H1 (cell line): ENCODE results near the gene MGAT5. TPM values are rescaled to one million over a fixed set of nuclear protein-coding genes. Genes with fewer than 3 reads are reported as not detected.

Source experiments
- ATF2 ChIP-seq: IDR thresholded peaks from 2 replicates; pipeline ENCODE4 v1.6.1; 2012; ENCODE audit warnings: low read length, inconsistent platforms
- BRCA1 ChIP-seq: IDR thresholded peaks from 2 replicates; pipeline ENCODE4 v1.6.1; 2012; ENCODE audit warnings: low read depth, low read length, improper control_type of control experiment
- FOSL1 ChIP-seq: IDR thresholded peaks from 2 replicates; pipeline ENCODE4 v1.6.1; 2011; ENCODE audit warnings: mild to moderate bottlenecking, low read depth, low read length, moderate library complexity; ENCODE audit not compliant: insufficient read depth
- KDM5A ChIP-seq: fragments of 200-600 bp; IDR thresholded peaks from 2 replicates; pipeline ENCODE4 v1.7.1; 2012; ENCODE audit warnings: mild to moderate bottlenecking, low read length, inconsistent platforms, mixed read lengths
- PHF8 ChIP-seq: fragments of 200-600 bp; sonication (generic); conservative IDR thresholded peaks from 2 replicates; pipeline ENCODE4 v1.7.1; 2012; ENCODE audit warnings: low read depth, mild to moderate bottlenecking, inconsistent platforms, low read length, moderate library complexity
- SAP30 ChIP-seq: fragments of 300-600 bp; sonication (generic); IDR thresholded peaks from 2 replicates; pipeline ENCODE4 v1.7.1; 2012; ENCODE audit warnings: low read length, moderate library complexity, mild to moderate bottlenecking, inconsistent platforms; ENCODE audit not compliant: insufficient read depth, insufficient replicate concordance
- SRF ChIP-seq: IDR thresholded peaks from 2 replicates; pipeline ENCODE4 v1.6.1; 2011; ENCODE audit warnings: mild to moderate bottlenecking, low read depth, low read length, moderate library complexity
- polyA plus RNA-seq, 7 experiments: library from polyadenylated mRNA; depleted of rRNA in 3 of 7; stranded (reverse) in 5 of 7; unstranded in 2 of 7; fragments of >200 nt in 5 of 7; fragments of 200-250 nt in 2 of 7; gene quantifications; 1 replicate in 5 of 7; 2 replicates in 1 of 7; 4 replicates in 1 of 7; pipeline versions ENCODE4 v1.2.1 to v1.2.3, GENCODE V29; 2011 to 2013; ENCODE audit warnings: missing spikeins in 2 of 7, mixed read lengths in 2 of 7
- total RNA-seq: library from RNA; stranded (reverse); fragmentation: NEBNext Ultra II Directional; extraction: Animal tissue kit (Norgen Biotek cat#: 25700); gene quantifications from 2 replicates; pipeline ENCODE4 v1.2.1, GENCODE V29; 2021

Gene MGAT5
- total and polyA plus RNA-seq, 2 of the 8 experiments (the other 6 are each of a cell fraction or from before 2014, with no cell fraction given), result 11.2 to 49.2 TPM

- TF ChIP-seq KDM5A (no peak), SAP30 (no peak), SRF (no peak), PHF8 (no peak), BRCA1 (no peak), FOSL1 (no peak), ATF2 (no peak)
These were observed 158.2 kb downstream of the MGAT5 start (continued) for GRCh38 chr2:134411828-134412638.
